Measurements from ENCODE around the gene ATP1A4. TPM values are rescaled to one million over a fixed set of nuclear protein-coding genes. Genes with fewer than 3 reads are reported as not detected.
A peak's percentile ranks its signal among the peaks of the same experiment; 100 is the strongest.

ATP1A4 gene
- total and polyA plus RNA-seq, 2 of the 13 experiments (the other 11 are each of a cell fraction or from before 2014, with no cell fraction given) = not detected

- no peak for TF ChIP-seq TERF1 (CRISPR knock-in tag; IDR thresholded peaks at IDR 0.05)
- TF ChIP-seq, protein P1, sequence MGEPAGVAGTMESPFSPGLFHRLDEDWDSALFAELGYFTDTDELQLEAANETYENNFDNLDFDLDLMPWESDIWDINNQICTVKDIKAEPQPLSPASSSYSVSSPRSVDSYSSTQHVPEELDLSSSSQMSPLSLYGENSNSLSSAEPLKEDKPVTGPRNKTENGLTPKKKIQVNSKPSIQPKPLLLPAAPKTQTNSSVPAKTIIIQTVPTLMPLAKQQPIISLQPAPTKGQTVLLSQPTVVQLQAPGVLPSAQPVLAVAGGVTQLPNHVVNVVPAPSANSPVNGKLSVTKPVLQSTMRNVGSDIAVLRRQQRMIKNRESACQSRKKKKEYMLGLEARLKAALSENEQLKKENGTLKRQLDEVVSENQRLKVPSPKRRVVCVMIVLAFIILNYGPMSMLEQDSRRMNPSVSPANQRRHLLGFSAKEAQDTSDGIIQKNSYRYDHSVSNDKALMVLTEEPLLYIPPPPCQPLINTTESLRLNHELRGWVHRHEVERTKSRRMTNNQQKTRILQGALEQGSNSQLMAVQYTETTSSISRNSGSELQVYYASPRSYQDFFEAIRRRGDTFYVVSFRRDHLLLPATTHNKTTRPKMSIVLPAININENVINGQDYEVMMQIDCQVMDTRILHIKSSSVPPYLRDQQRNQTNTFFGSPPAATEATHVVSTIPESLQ (CRISPR knock-in tag; conservative IDR thresholded peaks at IDR 0.05) = no peak
- no peak for TF ChIP-seq GTF2F1 (IDR thresholded peaks at IDR 0.05; ENCODE audit: low read length)
- peak; percentile 29; the same call in 1 of the 2 replicates for TF ChIP-seq HIC2 (CRISPR knock-in tag; IDR thresholded peaks at IDR 0.05; ENCODE audit: low read depth)
- TF ChIP-seq, protein P2, sequence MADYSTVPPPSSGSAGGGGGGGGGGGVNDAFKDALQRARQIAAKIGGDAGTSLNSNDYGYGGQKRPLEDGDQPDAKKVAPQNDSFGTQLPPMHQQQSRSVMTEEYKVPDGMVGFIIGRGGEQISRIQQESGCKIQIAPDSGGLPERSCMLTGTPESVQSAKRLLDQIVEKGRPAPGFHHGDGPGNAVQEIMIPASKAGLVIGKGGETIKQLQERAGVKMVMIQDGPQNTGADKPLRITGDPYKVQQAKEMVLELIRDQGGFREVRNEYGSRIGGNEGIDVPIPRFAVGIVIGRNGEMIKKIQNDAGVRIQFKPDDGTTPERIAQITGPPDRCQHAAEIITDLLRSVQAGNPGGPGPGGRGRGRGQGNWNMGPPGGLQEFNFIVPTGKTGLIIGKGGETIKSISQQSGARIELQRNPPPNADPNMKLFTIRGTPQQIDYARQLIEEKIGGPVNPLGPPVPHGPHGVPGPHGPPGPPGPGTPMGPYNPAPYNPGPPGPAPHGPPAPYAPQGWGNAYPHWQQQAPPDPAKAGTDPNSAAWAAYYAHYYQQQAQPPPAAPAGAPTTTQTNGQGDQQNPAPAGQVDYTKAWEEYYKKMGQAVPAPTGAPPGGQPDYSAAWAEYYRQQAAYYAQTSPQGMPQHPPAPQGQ (CRISPR knock-in tag; IDR thresholded peaks at IDR 0.05; ENCODE audit: borderline replicate concordance) = no peak
- TF ChIP-seq HNRNPK (IDR thresholded peaks at IDR 0.05; ENCODE audit: low read depth, low read length, poor library complexity, severe bottlenecking) = no peak
- no peak for TF ChIP-seq NFATC3 (CRISPR knock-in tag; IDR thresholded peaks at IDR 0.05)
- TF ChIP-seq ZNF800 (CRISPR knock-in tag; IDR thresholded peaks at IDR 0.05) = no peak
- no peak for TF ChIP-seq ZBTB3 (CRISPR knock-in tag; IDR thresholded peaks at IDR 0.05; ENCODE audit: borderline replicate concordance, low read depth)
- no peak for TF ChIP-seq ZNF260 (CRISPR knock-in tag; IDR thresholded peaks at IDR 0.05; ENCODE audit: borderline replicate concordance, low read depth)
- no peak for TF ChIP-seq PHF8 (CRISPR knock-in tag; IDR thresholded peaks at IDR 0.05)
- TF ChIP-seq TRAFD1 (CRISPR knock-in tag; IDR thresholded peaks at IDR 0.05; ENCODE audit: borderline replicate concordance) = no peak
- TF ChIP-seq ZNF879 (CRISPR knock-in tag; IDR thresholded peaks at IDR 0.05) = no peak
- TF ChIP-seq HMGA1 (CRISPR knock-in tag; conservative IDR thresholded peaks at IDR 0.05) = no peak
- TF ChIP-seq FOXP1 (IDR thresholded peaks at IDR 0.05) = no peak
- TF ChIP-seq FOXP1 (CRISPR knock-in tag; IDR thresholded peaks at IDR 0.05) = peak; percentile 36; the same call in 1 of the 2 replicates
- peak; percentile 69; the same call in 1 of the 2 replicates for TF ChIP-seq GFI1 (CRISPR knock-in tag; IDR thresholded peaks at IDR 0.05; ENCODE audit: borderline replicate concordance)
- peak; percentile 83 for TF ChIP-seq TEAD3 (CRISPR knock-in tag; optimal IDR thresholded peaks at IDR 0.05; ENCODE audit: borderline replicate concordance)
Observed at GRCh38 chr1:160124705-160125478, 26.5 kb upstream of the ATP1A4 start (continued).

Data from HepG2 (cell line).